ENCODE data around the gene C1QTNF1. TPM values are rescaled to one million over a fixed set of nuclear protein-coding genes. Genes with fewer than 3 reads are reported as not detected.

Gene C1QTNF1
- total RNA-seq, 2 donors from 2014 or later: 10.4 to 12.1 TPM

DNA sequence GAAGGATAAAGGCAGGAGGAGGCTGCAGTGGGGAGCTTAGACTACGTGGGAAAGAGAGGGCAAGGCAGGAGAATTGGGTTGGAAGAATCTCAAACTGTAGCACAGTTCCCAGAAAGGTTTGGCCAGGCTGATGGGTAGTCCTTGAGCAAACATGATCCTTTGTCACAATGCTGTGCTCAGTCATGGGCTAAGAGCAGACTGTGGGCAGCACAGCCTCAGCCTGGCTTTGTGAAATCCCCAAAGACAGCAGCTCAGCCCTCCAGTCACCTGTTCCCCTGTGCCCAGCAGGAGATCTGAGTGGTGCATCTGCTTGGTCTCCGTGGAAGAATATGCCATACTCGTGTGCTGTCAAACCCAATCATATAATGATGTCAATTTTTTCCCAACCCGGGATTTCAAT lies 40.1 kb downstream of the C1QTNF1 start:
- TF ChIP-seq, protein P1, sequence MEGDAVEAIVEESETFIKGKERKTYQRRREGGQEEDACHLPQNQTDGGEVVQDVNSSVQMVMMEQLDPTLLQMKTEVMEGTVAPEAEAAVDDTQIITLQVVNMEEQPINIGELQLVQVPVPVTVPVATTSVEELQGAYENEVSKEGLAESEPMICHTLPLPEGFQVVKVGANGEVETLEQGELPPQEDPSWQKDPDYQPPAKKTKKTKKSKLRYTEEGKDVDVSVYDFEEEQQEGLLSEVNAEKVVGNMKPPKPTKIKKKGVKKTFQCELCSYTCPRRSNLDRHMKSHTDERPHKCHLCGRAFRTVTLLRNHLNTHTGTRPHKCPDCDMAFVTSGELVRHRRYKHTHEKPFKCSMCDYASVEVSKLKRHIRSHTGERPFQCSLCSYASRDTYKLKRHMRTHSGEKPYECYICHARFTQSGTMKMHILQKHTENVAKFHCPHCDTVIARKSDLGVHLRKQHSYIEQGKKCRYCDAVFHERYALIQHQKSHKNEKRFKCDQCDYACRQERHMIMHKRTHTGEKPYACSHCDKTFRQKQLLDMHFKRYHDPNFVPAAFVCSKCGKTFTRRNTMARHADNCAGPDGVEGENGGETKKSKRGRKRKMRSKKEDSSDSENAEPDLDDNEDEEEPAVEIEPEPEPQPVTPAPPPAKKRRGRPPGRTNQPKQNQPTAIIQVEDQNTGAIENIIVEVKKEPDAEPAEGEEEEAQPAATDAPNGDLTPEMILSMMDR (IDR thresholded peaks at IDR 0.05): no peak
- no peaks in the 10 kb centered on the region for H3K9me3 ChIP-seq
- H3K4me3 ChIP-seq: no peak overlapping the region
- no peak for DNase-seq
- no peaks in the 10 kb centered on the region for H3K4me1 ChIP-seq
- no peak overlapping the region for H3K27ac ChIP-seq
- H3K27me3 ChIP-seq: no peaks in the 10 kb centered on the region
- no peak overlapping the region for H3K9ac ChIP-seq (ENCODE audit: low read depth in 2 of 2, low read length in 2 of 2)
- H3K36me3 ChIP-seq: no peaks in the 10 kb centered on the region
- intact Hi-C loops (cut with DNase I): no loop called here

DNA sequence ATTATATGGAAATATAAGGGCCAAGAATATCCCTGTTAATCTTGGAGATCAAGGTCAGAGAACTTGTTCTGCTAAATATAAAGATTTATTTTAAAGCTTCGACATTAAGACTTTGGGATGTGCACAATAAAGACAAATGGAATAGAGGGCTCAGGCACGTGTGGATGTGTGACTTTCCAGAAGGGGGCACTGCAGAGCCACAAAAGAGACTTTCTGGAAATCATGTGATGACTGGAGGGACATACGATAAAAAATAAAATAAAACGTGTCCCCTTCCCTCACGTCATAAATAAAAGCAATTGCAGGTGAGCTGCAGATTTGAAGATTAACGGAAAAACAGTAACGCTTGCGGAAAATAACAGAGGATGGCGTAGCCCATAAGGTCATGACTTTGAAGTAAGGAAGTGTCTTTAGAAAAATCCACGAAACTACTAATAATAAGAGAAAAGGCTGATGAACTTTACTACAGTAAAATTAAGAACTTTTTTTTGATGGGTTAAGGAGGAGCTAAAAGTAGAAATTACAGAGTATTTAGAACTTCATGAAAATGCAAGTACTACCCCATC lies 41.2 kb downstream of the C1QTNF1 start:
- H3K4me3 ChIP-seq: no peak overlapping the region
- H3K9me3 ChIP-seq: no peaks in the 10 kb centered on the region
- TF ChIP-seq, protein P1 (IDR thresholded peaks at IDR 0.05): peak; percentile 72
- H3K27me3 ChIP-seq: no peaks in the 10 kb centered on the region
- no peaks in the 10 kb centered on the region for H3K4me1 ChIP-seq
- no peak overlapping the region for H3K9ac ChIP-seq (ENCODE audit: low read depth in 2 of 2, low read length in 2 of 2)
- peak; percentile 76 for DNase-seq
- intact Hi-C loops (cut with DNase I): no loop called here
- no peak overlapping the region for H3K27ac ChIP-seq
- no peaks in the 10 kb centered on the region for H3K36me3 ChIP-seq

DNA sequence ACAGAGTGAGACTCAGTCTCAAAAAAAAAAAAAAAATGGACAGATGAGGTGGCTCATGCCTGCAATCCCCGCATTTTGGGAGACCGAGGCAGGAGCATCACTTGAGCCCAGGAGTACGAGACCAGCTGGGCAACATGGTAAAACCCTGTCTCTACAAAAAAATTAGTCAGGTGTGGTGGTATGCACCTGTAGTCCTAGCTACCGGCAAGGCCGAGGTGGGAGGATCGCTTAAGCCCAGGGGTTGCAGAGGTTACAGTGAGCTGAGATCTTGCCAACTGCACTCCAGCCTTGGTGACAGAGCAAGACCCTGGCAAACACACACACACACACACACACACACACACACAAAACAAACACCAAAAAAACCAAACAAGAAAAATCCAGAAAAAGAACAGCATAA lies 43.0 kb downstream of the C1QTNF1 start:
- DNase-seq: no peak
- Histone ChIP-seq H3K4me3 (no peak overlapping the region), H3K9me3 (no peaks in the 10 kb centered on the region), H3K27ac (no peak overlapping the region), H3K27me3 (no peaks in the 10 kb centered on the region), H3K4me1 (no peaks in the 10 kb centered on the region), H3K36me3 (no peaks in the 10 kb centered on the region), H3K9ac (ENCODE audit: low read depth in 2 of 2, low read length in 2 of 2) (no peak overlapping the region)
- intact Hi-C loops (cut with DNase I): no loop called here
- TF ChIP-seq, protein P1 (IDR thresholded peaks at IDR 0.05): no peak

DNA sequence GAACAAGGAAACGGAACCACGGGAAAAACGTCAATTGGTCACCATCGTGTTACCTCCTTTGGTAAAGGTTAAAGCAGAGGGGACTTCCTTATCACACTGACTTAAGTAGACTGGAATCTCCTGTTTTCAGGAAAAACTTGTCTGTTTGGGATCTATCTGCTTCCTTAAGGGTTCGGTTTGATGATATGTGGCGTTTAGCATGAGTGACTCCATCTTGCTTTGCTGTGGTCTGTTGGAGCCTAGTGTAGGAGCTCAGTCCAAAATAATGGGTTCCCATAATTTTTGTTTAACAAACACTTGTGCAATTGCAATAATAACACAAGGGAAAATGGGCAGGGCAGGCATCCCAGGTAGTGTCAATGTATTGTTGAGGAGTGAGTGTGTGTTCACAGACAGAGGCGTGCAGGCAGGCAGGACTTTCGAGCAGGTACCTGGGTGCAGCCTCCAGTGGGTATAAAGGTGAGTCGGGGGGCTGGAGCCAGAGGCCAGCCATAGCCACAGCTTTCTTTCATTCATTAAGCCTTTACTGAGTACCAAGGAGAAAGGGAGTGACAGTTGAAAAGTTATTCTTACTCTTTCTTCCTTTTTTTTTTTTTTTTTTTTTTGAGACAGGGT lies 46.4 kb downstream of the C1QTNF1 start:
- Histone ChIP-seq H3K4me3 (no peak overlapping the region), H3K27me3 (no peaks in the 10 kb centered on the region), H3K27ac (no peak overlapping the region), H3K9ac (ENCODE audit: low read depth in 2 of 2, low read length in 2 of 2) (no peak overlapping the region), H3K9me3 (no peaks in the 10 kb centered on the region), H3K4me1 (peaks cover 8% of the 10 kb centered on the region), H3K36me3 (no peaks in the 10 kb centered on the region)
- DNase-seq: no peak
- TF ChIP-seq, protein P1 (IDR thresholded peaks at IDR 0.05): no peak
- intact Hi-C loops (cut with DNase I): no loop called here

DNA sequence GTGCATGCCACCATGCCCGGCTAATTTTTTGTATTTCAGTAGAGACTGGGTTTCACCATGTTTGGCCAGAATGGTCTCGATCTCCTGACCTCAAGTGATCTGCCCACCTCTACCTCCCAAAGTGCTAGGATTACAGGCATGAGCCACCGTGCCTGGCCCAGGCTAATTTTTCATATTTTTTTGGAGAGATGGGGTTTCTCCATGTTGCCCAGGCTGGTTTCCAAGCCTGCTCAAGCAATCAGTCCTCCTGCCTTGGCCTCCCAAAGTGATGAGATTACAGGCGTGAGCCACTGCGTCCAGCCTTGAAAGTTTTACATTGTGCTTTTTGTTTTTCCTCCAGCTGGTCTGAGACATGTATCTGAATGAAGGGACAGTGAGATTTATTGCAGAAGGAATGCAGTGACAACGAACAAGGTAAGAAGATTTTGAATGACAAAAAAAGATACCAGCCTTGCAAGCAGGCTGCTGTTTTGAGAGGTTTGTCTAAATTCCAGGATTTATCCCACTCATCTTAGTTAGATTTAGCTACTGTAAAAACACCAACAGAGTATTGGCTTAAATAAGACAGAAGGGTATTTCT lies 47.3 kb downstream of the C1QTNF1 start:
- H3K27ac ChIP-seq: no peak overlapping the region
- intact Hi-C loops (cut with DNase I): no loop called here
- H3K9me3 ChIP-seq: no peaks in the 10 kb centered on the region
- no peak for DNase-seq
- TF ChIP-seq, protein P1 (IDR thresholded peaks at IDR 0.05): no peak
- no peak overlapping the region for H3K4me3 ChIP-seq
- no peak overlapping the region for H3K9ac ChIP-seq (ENCODE audit: low read depth in 2 of 2, low read length in 2 of 2)
- H3K36me3 ChIP-seq: no peaks in the 10 kb centered on the region
- no peaks in the 10 kb centered on the region for H3K27me3 ChIP-seq
- peaks cover 13% of the 10 kb centered on the region for H3K4me1 ChIP-seq
